Measurements from ENCODE around the gene KPNA6. TPM values are rescaled to one million over a fixed set of nuclear protein-coding genes. Genes with fewer than 3 reads are reported as not detected.
"Not testable (repeated sequence)": the region's sequence is repeated elsewhere in the genome, so short reads cannot be mapped to it uniquely, and the experiment has no call there.

Gene KPNA6
- total RNA-seq, 2 donors from 2014 or later = 95.4 to 119 TPM

DNA sequence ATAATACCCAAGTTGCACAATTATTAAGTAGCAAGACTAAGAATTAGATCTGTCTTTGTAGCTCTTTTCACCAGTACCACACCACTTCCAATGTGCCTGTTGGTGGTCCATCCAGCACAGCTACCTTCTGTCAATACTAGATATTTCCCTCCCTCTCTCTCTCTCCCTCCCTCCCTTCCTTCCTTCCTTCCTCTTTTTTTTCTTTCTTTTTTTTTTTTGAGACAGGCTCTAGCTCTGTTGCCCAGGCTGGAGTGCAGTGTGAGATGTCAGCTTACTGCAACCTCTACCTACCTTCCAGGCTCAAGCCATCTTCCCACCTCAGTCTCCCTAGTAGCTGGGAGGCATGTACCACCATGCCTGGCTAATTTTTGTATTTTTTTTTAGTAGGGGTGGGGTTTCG lies 21.1 kb downstream of the KPNA6 start:
- no peaks in the 10 kb centered on the region for H3K4me1 ChIP-seq (ENCODE audit: control insufficient read depth, insufficient read depth, low read length)
- H3K9ac ChIP-seq (ENCODE audit: extremely low read depth, low read length, poor library complexity, severe bottlenecking) = no peak overlapping the region
- no peaks in the 10 kb centered on the region for H3K36me3 ChIP-seq (ENCODE audit: control insufficient read depth, insufficient read depth, low read length)
- no peak overlapping the region for H3K27ac Mint-ChIP-seq
- peaks cover 15% of the 10 kb centered on the region for H3K36me3 Mint-ChIP-seq (ENCODE audit: low read depth)
- H3K4me3 Mint-ChIP-seq = no peak overlapping the region
- no peaks in the 10 kb centered on the region for H3K27me3 Mint-ChIP-seq (ENCODE audit: insufficient read depth)
- no peaks in the 10 kb centered on the region for H3K9me3 Mint-ChIP-seq
- TF ChIP-seq CTCF (conservative IDR thresholded peaks at IDR 0.05) = no peak
- H3K4me1 Mint-ChIP-seq = peaks cover 19% of the 10 kb centered on the region
- H3K27ac ChIP-seq (ENCODE audit: low read depth, low read length) = no peak overlapping the region
- no peak overlapping the region for H3K4me3 ChIP-seq (ENCODE audit: low read length)
- no peaks in the 10 kb centered on the region for H3K27me3 ChIP-seq (ENCODE audit: control insufficient read depth, insufficient read depth, low read length, poor library complexity, severe bottlenecking)
- no peak for DNase-seq
- H3K9me3 ChIP-seq (ENCODE audit: control insufficient read depth, low read length) = no peaks in the 10 kb centered on the region
- WGBS, 2 experiments (ENCODE audit: insufficient coverage in 1 of 2, insufficient read length in 1 of 2) = 80 to 93% methylated on average over 1 of the region's 1 CpG

GRCh38 chr1:32133950-32134280 lies 26.1 kb downstream of the KPNA6 start:
- not testable (repeated sequence) for H3K9ac ChIP-seq (ENCODE audit: extremely low read depth, low read length, poor library complexity, severe bottlenecking); H3K27me3 Mint-ChIP-seq (ENCODE audit: insufficient read depth); H3K9me3 ChIP-seq (ENCODE audit: control insufficient read depth, low read length); H3K36me3 ChIP-seq (ENCODE audit: control insufficient read depth, insufficient read depth, low read length); H3K4me1 Mint-ChIP-seq; H3K27me3 ChIP-seq (ENCODE audit: control insufficient read depth, insufficient read depth, low read length, poor library complexity, severe bottlenecking); H3K4me3 Mint-ChIP-seq; DNase-seq; H3K4me3 ChIP-seq (ENCODE audit: low read length); H3K27ac Mint-ChIP-seq; H3K4me1 ChIP-seq (ENCODE audit: control insufficient read depth, insufficient read depth, low read length); H3K27ac ChIP-seq (ENCODE audit: low read depth, low read length); H3K9me3 Mint-ChIP-seq
- H3K36me3 Mint-ChIP-seq (ENCODE audit: low read depth) = peaks cover 18% of the 10 kb centered on the region
- WGBS, 2 experiments (ENCODE audit: insufficient coverage in 1 of 2, insufficient read length in 1 of 2) = 94 to 99% methylated on average over 3 to 7 of the region's 9 CpGs

GRCh38 chr1:32137111-32137510 lies 29.3 kb downstream of the KPNA6 start:
- H3K36me3 ChIP-seq (ENCODE audit: control insufficient read depth, insufficient read depth, low read length) = no peaks in the 10 kb centered on the region
- DNase-seq = no peak
- no peaks in the 10 kb centered on the region for H3K9me3 ChIP-seq (ENCODE audit: control insufficient read depth, low read length)
- Mint-ChIP-seq H3K4me3 (no peak overlapping the region), H3K27me3 (ENCODE audit: insufficient read depth) (no peaks in the 10 kb centered on the region), H3K9me3 (no peaks in the 10 kb centered on the region), H3K4me1 (peaks cover 8% of the 10 kb centered on the region), H3K27ac (no peak overlapping the region), H3K36me3 (ENCODE audit: low read depth) (peaks cover 9% of the 10 kb centered on the region)
- H3K4me3 ChIP-seq (ENCODE audit: low read length) = no peak overlapping the region
- no peak overlapping the region for H3K9ac ChIP-seq (ENCODE audit: extremely low read depth, low read length, poor library complexity, severe bottlenecking)
- WGBS, 2 experiments (ENCODE audit: insufficient coverage in 1 of 2, insufficient read length in 1 of 2) = 92 to 94% methylated on average over 5 of the region's 5 CpGs
- H3K27me3 ChIP-seq (ENCODE audit: control insufficient read depth, insufficient read depth, low read length, poor library complexity, severe bottlenecking) = no peaks in the 10 kb centered on the region
- no peak overlapping the region for H3K27ac ChIP-seq (ENCODE audit: low read depth, low read length)
- H3K4me1 ChIP-seq (ENCODE audit: control insufficient read depth, insufficient read depth, low read length) = no peaks in the 10 kb centered on the region
- no peak for TF ChIP-seq CTCF (conservative IDR thresholded peaks at IDR 0.05)

DNA sequence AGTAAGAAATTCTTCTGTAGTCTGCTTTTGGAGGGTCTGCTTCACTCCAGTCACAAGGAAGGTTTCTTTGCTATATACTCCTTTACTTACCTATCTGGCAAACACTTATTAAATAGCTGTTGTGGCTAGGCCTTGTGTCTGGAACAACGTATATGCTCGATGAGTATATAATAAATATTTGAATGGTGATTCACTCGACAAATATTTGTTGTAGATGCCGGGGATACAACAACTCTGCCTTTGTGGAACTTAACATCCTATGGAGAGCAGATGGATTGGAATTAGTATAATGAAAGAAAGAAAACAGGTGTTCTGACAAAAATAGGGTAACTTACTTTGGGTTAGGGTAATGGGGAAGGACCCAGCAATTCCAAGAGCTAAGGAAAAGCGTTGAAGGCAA lies 31.1 kb downstream of the KPNA6 start:
- Histone ChIP-seq H3K4me1 (ENCODE audit: control insufficient read depth, insufficient read depth, low read length) (no peaks in the 10 kb centered on the region), H3K27ac (ENCODE audit: low read depth, low read length) (no peak overlapping the region), H3K36me3 (ENCODE audit: control insufficient read depth, insufficient read depth, low read length) (no peaks in the 10 kb centered on the region), H3K9ac (ENCODE audit: extremely low read depth, low read length, poor library complexity, severe bottlenecking) (no peak overlapping the region), H3K27me3 (ENCODE audit: control insufficient read depth, insufficient read depth, low read length, poor library complexity, severe bottlenecking) (no peaks in the 10 kb centered on the region), H3K9me3 (ENCODE audit: control insufficient read depth, low read length) (no peaks in the 10 kb centered on the region), H3K4me3 (ENCODE audit: low read length) (no peak overlapping the region)
- no peak for TF ChIP-seq CTCF (conservative IDR thresholded peaks at IDR 0.05)
- Mint-ChIP-seq H3K4me1 (peaks cover 16% of the 10 kb centered on the region), H3K36me3 (ENCODE audit: low read depth) (peaks cover 3% of the 10 kb centered on the region), H3K27ac (no peak overlapping the region), H3K4me3 (no peak overlapping the region), H3K27me3 (ENCODE audit: insufficient read depth) (no peaks in the 10 kb centered on the region), H3K9me3 (no peaks in the 10 kb centered on the region)
- 89 to 97% methylated on average over 5 of the region's 5 CpGs for WGBS, 2 experiments (ENCODE audit: insufficient coverage in 1 of 2, insufficient read length in 1 of 2)
- DNase-seq = no peak
